Measurements from ENCODE around the gene FZD10.

GRCh38 chr12:130169256-130169655, 7.0 kb downstream of the FZD10 start:
- TF ChIP-seq POLR2A (IDR thresholded peaks at IDR 0.05): no peak
- no peak for TF ChIP-seq CTCF (IDR thresholded peaks at IDR 0.05)
- TF ChIP-seq EP300 (IDR thresholded peaks at IDR 0.05): no peak
